ENCODE data around the gene MYBPC2. TPM values are rescaled to one million over a fixed set of nuclear protein-coding genes. Genes with fewer than 3 reads are reported as not detected.

The MYBPC2 gene
- total RNA-seq, 1 donor from 2014 or later: not detected

Other genes starting within 250 kb of the MYBPC2 start
- 6.8 and 44.4 TPM in 2 replicates for gene MYH14, start 229.3 kb upstream of the MYBPC2 start, total RNA-seq
- gene KCNC3, start 103.5 kb upstream of the MYBPC2 start, total RNA-seq: 0.13 TPM in 1 of 2 replicates, not detected in the other
- 0.26 TPM in 2 replicates for gene NAPSA, start 67.3 kb upstream of the MYBPC2 start, total RNA-seq
- gene NR1H2, start 56.4 kb upstream of the MYBPC2 start, total RNA-seq: 44.2 and 71.9 TPM in 2 replicates
- 22.5 and 28.4 TPM in 2 replicates for gene POLD1, start 48.5 kb upstream of the MYBPC2 start, total RNA-seq
- not detected in 2 replicates for gene SPIB, start 14.0 kb upstream of the MYBPC2 start, total RNA-seq
- 24.7 and 37.1 TPM in 2 replicates for gene EMC10, start 43.6 kb downstream of the MYBPC2 start, total RNA-seq
- gene GARIN5A, start 44.0 kb downstream of the MYBPC2 start, total RNA-seq: 0.51 and 0.79 TPM in 2 replicates
- gene JOSD2, start 78.3 kb downstream of the MYBPC2 start, total RNA-seq: 10.5 and 29.3 TPM in 2 replicates
- gene ASPDH, start 81.0 kb downstream of the MYBPC2 start, total RNA-seq: not detected in 2 replicates
- gene LRRC4B, start 135.5 kb downstream of the MYBPC2 start, total RNA-seq: not detected in 2 replicates
- gene SYT3, start 207.0 kb downstream of the MYBPC2 start, total RNA-seq: not detected in 2 replicates
- not detected in 2 replicates for gene C19orf81, start 216.6 kb downstream of the MYBPC2 start, total RNA-seq

All from bronchial epithelial cell (primary cell).